Hematopoietic multipotent progenitor cell treated with erythropoietin and hydrocortisone succinate and interleukin-3 and kit ligand, for 6 days (in vitro differentiated cells): ENCODE data around the gene SIRPB1.
A peak's percentile ranks its signal among the peaks of the same experiment; 100 is the strongest.
"Not testable (repeated sequence)": the region's sequence is repeated elsewhere in the genome, so short reads cannot be mapped to it uniquely, and the experiment has no call there.

Experiments used
- DNase-seq: peaks from one replicate; pipeline ENCODE4 v3.0.0-alpha.2; 2015

The SIRPB1 gene

GRCh38 chr20:1635291-1635979, 15.6 kb upstream of the SIRPB1 start:
- no peak for DNase-seq

GRCh38 chr20:1633535-1633934, 13.7 kb upstream of the SIRPB1 start:
- no peak for DNase-seq

GRCh38 chr20:1632178-1632577, 12.4 kb upstream of the SIRPB1 start:
- DNase-seq: no peak

GRCh38 chr20:1631309-1632151, 11.7 kb upstream of the SIRPB1 start:
- DNase-seq: peak; percentile 48

- DNase-seq: no peak
Observed at GRCh38 chr20:1630186-1630585, 10.4 kb upstream of the SIRPB1 start.

GRCh38 chr20:1629321-1629720, 9.5 kb upstream of the SIRPB1 start:
- DNase-seq: no peak

- no peak for DNase-seq
Observed at GRCh38 chr20:1628621-1629020, 8.8 kb upstream of the SIRPB1 start.

GRCh38 chr20:1627200-1627550, 7.4 kb upstream of the SIRPB1 start:
- DNase-seq: no peak

- no peak for DNase-seq
Observed at GRCh38 chr20:1626528-1627199, 6.9 kb upstream of the SIRPB1 start.

GRCh38 chr20:1625083-1625690, 5.4 kb upstream of the SIRPB1 start:
- no peak for DNase-seq

- DNase-seq: no peak
Observed at GRCh38 chr20:1623501-1624205, 3.8 kb upstream of the SIRPB1 start.

- peak; percentile 20 for DNase-seq
Observed at GRCh38 chr20:1622450-1622849, 2.6 kb upstream of the SIRPB1 start.

- DNase-seq: no peak
Observed at GRCh38 chr20:1621316-1621715, 1.5 kb upstream of the SIRPB1 start.

- peak; percentile 14 for DNase-seq
Observed at GRCh38 chr20:1618954-1619540, 762 bp downstream of the SIRPB1 start.

- no peak for DNase-seq
Observed at GRCh38 chr20:1618479-1618878, 1.3 kb downstream of the SIRPB1 start.

- peak; percentile 15 for DNase-seq
Observed at GRCh38 chr20:1616858-1617434, 2.9 kb downstream of the SIRPB1 start.

GRCh38 chr20:1610404-1610803, 9.4 kb downstream of the SIRPB1 start:
- DNase-seq: not testable (repeated sequence)

GRCh38 chr20:1608678-1609347, 11.0 kb downstream of the SIRPB1 start:
- DNase-seq: not testable (repeated sequence)

- no peak for DNase-seq
Observed at GRCh38 chr20:1600736-1601135, 19.1 kb downstream of the SIRPB1 start.

- DNase-seq: peak; percentile 22
Observed at GRCh38 chr20:1595333-1595732, 24.5 kb downstream of the SIRPB1 start.
